Type B pancreatic cell (in vitro differentiated cells): ENCODE measurements around the gene HSF2BP. TPM values are rescaled to one million over a fixed set of nuclear protein-coding genes. Genes with fewer than 3 reads are reported as not detected.

ENCODE experiments used
- DNase-seq: peaks from one replicate; pipeline ENCODE4 v3.0.0; 2021; ENCODE audit warnings: mixed read lengths; ENCODE audit not compliant: unreplicated experiment; ENCODE audit errors: extremely low spot score
- H3K27ac Mint-ChIP-seq: 2 replicates; pipeline ENCODE4 v1.8.0; 2021; ENCODE audit warnings: mild to moderate bottlenecking, mixed read lengths
- H3K27me3 Mint-ChIP-seq: 2 replicates; pipeline ENCODE4 v1.8.0; 2021; ENCODE audit warnings: mixed read lengths
- H3K36me3 Mint-ChIP-seq: 2 replicates; pipeline ENCODE4 v1.8.0; 2021; ENCODE audit warnings: mixed read lengths
- H3K4me1 Mint-ChIP-seq: one replicate; pipeline ENCODE4 v1.8.0; 2021; ENCODE audit warnings: mixed read lengths; ENCODE audit not compliant: unreplicated experiment
- H3K4me3 Mint-ChIP-seq: 2 replicates; pipeline ENCODE4 v1.8.0; 2021; ENCODE audit warnings: mild to moderate bottlenecking, mixed read lengths
- H3K9me3 Mint-ChIP-seq: 2 replicates; pipeline ENCODE4 v1.8.0; 2021; ENCODE audit warnings: mixed read lengths
- CTCF ChIP-seq: fragments of 200-600 bp; sonication (generic); conservative IDR thresholded peaks from 2 replicates; pipeline ENCODE4 v1.5.0; 2021; ENCODE audit warnings: antibody characterized with exemption, mild to moderate bottlenecking
- total RNA-seq: library from RNA; stranded (reverse); gene quantifications from 2 replicates; pipeline ENCODE4 v1.2.1, GENCODE V29; 2021; ENCODE audit warnings: low replicate concordance

The HSF2BP gene
- total RNA-seq, 1 donor from 2014 or later, result 1.3 TPM

- Mint-ChIP-seq H3K9me3 (no peaks in the 10 kb centered on the region), H3K4me3 (no peak overlapping the region), H3K36me3 (no peaks in the 10 kb centered on the region), H3K27me3 (no peaks in the 10 kb centered on the region), H3K27ac (peak overlapping the region; percentile 66), H3K4me1 (peaks cover 37% of the 10 kb centered on the region)
- DNase-seq, result no peak
- no peak for TF ChIP-seq CTCF
These were observed 70.3 kb downstream of the HSF2BP start for GRCh38 chr21:43588957-43589356.

GRCh38 chr21:43585924-43586413 is 73.3 kb downstream of the HSF2BP start:
- Mint-ChIP-seq H3K27me3 (no peaks in the 10 kb centered on the region), H3K4me1 (peaks cover 25% of the 10 kb centered on the region), H3K27ac (peak overlapping the region; percentile 87), H3K4me3 (peak overlapping the region; percentile 59), H3K9me3 (no peaks in the 10 kb centered on the region), H3K36me3 (no peaks in the 10 kb centered on the region)
- TF ChIP-seq CTCF, result no peak
- DNase-seq, result no peak

GRCh38 chr21:43585514-43585913 is 73.8 kb downstream of the HSF2BP start:
- no peak for DNase-seq
- Mint-ChIP-seq H3K36me3 (peaks cover 3% of the 10 kb centered on the region), H3K4me3 (peak overlapping the region; percentile 59), H3K4me1 (peaks cover 23% of the 10 kb centered on the region), H3K27me3 (no peaks in the 10 kb centered on the region), H3K9me3 (no peaks in the 10 kb centered on the region), H3K27ac (peak overlapping the region; percentile 87)
- no peak for TF ChIP-seq CTCF

- TF ChIP-seq CTCF, result no peak
- H3K4me1 Mint-ChIP-seq, result peaks cover 9% of the 10 kb centered on the region
- H3K36me3 Mint-ChIP-seq, result peaks cover 3% of the 10 kb centered on the region
- no peaks in the 10 kb centered on the region for H3K9me3 Mint-ChIP-seq
- no peak overlapping the region for H3K27ac Mint-ChIP-seq
- no peak overlapping the region for H3K4me3 Mint-ChIP-seq
- DNase-seq, result no peak
- H3K27me3 Mint-ChIP-seq, result no peaks in the 10 kb centered on the region
These were observed 77.8 kb downstream of the HSF2BP start for GRCh38 chr21:43581453-43581852.

- no peak for DNase-seq
- H3K36me3 Mint-ChIP-seq, result peaks cover 3% of the 10 kb centered on the region
- H3K27ac Mint-ChIP-seq, result no peak overlapping the region
- H3K4me3 Mint-ChIP-seq, result no peak overlapping the region
- no peak for TF ChIP-seq CTCF
- H3K9me3 Mint-ChIP-seq, result no peaks in the 10 kb centered on the region
- H3K4me1 Mint-ChIP-seq, result peaks cover 4% of the 10 kb centered on the region
- no peaks in the 10 kb centered on the region for H3K27me3 Mint-ChIP-seq
These were observed 80.5 kb downstream of the HSF2BP start for GRCh38 chr21:43578677-43579303.
